NCI-H226 (cell line): ENCODE measurements around the gene HSPB3.
"Not testable (repeated sequence)": the region's sequence is repeated elsewhere in the genome, so short reads cannot be mapped to it uniquely, and the experiment has no call there.

ENCODE experiments used
- DNase-seq: peaks from one replicate; pipeline ENCODE4 v3.0.0-alpha.2; 2015

Gene HSPB3

GRCh38 chr5:54455413-54456157, at the start of gene HSPB3:
HSPB3 (plus strand) TSS chr5:54455699; CDS start chr5:54455790, 91 bp downstream.
- no peak for DNase-seq

- DNase-seq: no peak
Observed at GRCh38 chr5:54411176-54411575, 44.3 kb upstream of the HSPB3 start.

- no peak for DNase-seq
Observed at GRCh38 chr5:54412913-54413312, 42.6 kb upstream of the HSPB3 start.

- no peak for DNase-seq
Observed at GRCh38 chr5:54415147-54415546, 40.4 kb upstream of the HSPB3 start.

- peak; percentile 66 for DNase-seq
Observed at GRCh38 chr5:54415896-54416601, 39.5 kb upstream of the HSPB3 start.

GRCh38 chr5:54419573-54420423, 35.7 kb upstream of the HSPB3 start:
- peak; percentile 3 for DNase-seq

- not testable (repeated sequence) for DNase-seq
Observed at GRCh38 chr5:54420511-54420910, 35.0 kb upstream of the HSPB3 start.

GRCh38 chr5:54421976-54422375, 33.5 kb upstream of the HSPB3 start:
- no peak for DNase-seq

- no peak for DNase-seq
Observed at GRCh38 chr5:54425258-54425657, 30.2 kb upstream of the HSPB3 start.

GRCh38 chr5:54426209-54426608, 29.3 kb upstream of the HSPB3 start:
- DNase-seq: no peak

GRCh38 chr5:54434650-54435049, 20.8 kb upstream of the HSPB3 start:
- not testable (repeated sequence) for DNase-seq

- no peak for DNase-seq
Observed at GRCh38 chr5:54438620-54439389, 16.7 kb upstream of the HSPB3 start.

GRCh38 chr5:54440456-54440893, 15.0 kb upstream of the HSPB3 start:
- DNase-seq: no peak

GRCh38 chr5:54442271-54442670, 13.2 kb upstream of the HSPB3 start:
- no peak for DNase-seq

GRCh38 chr5:54443270-54443669, 12.2 kb upstream of the HSPB3 start:
- DNase-seq: no peak

GRCh38 chr5:54445691-54446378, 9.7 kb upstream of the HSPB3 start:
- DNase-seq: no peak

- DNase-seq: no peak
Observed at GRCh38 chr5:54446379-54446732, 9.1 kb upstream of the HSPB3 start.

GRCh38 chr5:54449923-54450322, 5.6 kb upstream of the HSPB3 start:
- no peak for DNase-seq

GRCh38 chr5:54450542-54450941, 5.0 kb upstream of the HSPB3 start:
- DNase-seq: no peak

- DNase-seq: no peak
Observed at GRCh38 chr5:54453046-54453445, 2.5 kb upstream of the HSPB3 start.

GRCh38 chr5:54454602-54455001, 897 bp upstream of the HSPB3 start:
- DNase-seq: no peak
